ENCODE results near the gene NARS2.
A peak's percentile ranks its signal among the peaks of the same experiment; 100 is the strongest.

NARS2 gene

GRCh38 chr11:78438298-78438975 lies 136.2 kb downstream of the NARS2 start:
- DNase-seq (ENCODE audit: low spot score), result no peak

- DNase-seq (ENCODE audit: low spot score), result no peak
Measured at GRCh38 chr11:78432956-78433355, 141.7 kb downstream of the NARS2 start.

DNA sequence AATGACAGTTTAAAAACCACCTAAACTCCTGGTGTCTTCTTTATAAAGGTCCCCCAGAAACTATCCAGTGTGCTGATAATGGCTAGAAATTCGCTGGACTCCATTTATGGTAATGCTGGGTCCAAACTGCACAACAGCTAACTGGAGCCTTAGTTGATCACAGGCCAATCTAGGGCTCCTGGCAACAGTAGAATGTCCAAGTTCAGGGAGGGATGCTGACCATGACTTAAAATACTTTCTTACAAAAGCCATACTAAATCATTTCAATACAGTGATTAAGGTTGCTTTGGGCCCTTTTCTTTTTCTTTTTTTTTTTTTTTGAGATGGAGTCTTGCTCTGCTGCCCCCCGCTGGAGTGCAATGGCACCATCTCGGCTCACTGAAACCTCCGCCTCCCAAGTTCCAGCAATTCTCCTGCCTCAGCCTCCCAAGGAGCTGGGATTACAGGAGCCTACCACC lies 142.6 kb downstream of the NARS2 start:
- DNase-seq (ENCODE audit: low spot score), result peak; percentile 36

DNA sequence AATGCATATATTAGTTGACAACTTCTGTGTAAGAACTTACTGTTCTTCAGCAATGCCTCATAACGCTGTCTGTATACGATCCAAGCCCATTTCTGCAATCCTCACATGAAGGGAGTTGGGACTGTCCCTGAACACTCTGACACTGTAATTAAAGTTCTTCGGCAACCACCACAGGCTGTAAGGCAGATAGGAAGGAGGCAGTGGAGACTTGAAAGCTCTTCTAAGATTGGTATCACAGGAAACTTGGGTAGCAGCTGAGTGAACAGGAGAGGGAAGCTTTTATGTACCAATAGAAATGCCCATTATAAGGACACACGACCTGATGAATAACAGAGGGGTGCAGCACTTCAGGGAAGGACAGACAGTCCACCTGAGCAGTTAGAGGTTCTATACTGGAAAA lies 145.0 kb downstream of the NARS2 start:
- DNase-seq (ENCODE audit: low spot score), result no peak

DNA sequence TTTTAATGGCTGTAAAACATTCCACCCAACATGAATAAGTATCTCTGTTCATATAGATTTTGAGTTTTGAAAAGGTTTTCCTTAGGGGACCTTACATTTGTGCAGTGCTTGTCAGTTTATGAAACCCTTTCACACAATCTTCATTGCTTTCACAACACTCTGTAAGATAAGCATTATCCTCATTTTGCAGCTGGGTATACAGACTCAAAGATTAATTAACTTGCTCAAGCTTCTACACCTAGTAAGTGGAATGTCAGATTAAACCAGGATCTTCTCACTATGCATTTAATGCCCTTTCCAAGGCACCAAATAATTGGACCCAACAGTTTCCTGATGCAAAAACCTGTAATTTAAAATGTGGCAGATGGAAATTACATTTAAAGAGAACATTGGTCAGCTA lies 145.5 kb downstream of the NARS2 start:
- DNase-seq (ENCODE audit: low spot score), result no peak

DNA sequence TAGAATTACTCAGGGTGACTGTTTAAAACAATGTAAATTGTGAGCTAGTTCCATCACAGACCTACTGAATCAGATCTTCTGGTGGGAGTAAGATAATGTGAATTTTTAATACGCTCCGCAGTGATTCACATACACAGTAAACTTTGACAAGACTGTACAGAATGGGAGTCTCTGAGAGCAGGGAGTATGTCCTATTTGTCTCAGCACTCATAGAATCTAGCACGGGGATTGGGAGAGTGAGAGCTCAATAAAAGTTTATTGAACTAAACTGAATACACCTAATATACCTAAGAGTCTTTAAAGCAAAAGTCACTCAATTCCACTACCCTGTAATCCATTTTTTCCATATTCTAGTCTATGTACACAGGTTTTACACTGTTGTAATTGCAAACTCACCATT lies 145.9 kb downstream of the NARS2 start:
- no peak for DNase-seq (ENCODE audit: low spot score)

DNA sequence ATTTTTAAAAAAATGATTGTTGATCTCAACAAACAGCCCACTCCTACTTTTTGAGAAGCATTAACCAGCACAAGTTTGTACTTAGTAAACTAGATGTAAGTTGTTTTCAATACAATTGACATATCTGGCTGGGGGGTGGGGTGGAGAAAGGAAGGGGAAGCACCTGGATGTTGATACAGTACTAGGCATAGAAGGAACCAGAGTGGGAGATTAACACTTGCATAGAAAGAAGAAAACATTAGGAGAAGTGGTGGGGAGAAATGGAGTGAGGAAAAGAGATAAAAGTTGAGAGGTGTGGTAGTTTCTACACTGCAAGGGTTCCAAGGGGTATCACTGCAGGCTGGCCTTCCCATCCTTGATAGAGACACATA lies 146.4 kb downstream of the NARS2 start:
- no peak for DNase-seq (ENCODE audit: low spot score)

GRCh38 chr11:78427615-78428265 lies 146.9 kb downstream of the NARS2 start:
- DNase-seq (ENCODE audit: low spot score), result no peak

DNA sequence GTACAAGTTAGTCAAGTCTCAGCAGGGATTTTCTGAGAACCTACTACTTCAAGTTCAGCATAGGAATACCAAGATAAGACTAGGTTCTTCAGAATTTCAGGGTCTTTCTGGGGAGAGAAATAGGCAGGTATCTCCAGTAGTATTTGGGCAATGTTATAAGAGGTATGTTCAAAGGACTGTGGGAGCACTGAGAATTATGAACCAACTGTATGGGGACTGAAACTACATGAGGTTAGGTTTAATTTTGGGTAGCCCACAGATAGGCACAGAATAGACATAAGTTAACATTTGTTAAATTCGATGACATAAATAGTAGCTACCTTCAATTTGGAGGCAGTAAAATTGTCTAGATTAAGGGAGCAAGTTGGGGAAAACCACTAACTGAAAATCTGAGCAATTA lies 147.8 kb downstream of the NARS2 start:
- no peak for DNase-seq (ENCODE audit: low spot score)

DNA sequence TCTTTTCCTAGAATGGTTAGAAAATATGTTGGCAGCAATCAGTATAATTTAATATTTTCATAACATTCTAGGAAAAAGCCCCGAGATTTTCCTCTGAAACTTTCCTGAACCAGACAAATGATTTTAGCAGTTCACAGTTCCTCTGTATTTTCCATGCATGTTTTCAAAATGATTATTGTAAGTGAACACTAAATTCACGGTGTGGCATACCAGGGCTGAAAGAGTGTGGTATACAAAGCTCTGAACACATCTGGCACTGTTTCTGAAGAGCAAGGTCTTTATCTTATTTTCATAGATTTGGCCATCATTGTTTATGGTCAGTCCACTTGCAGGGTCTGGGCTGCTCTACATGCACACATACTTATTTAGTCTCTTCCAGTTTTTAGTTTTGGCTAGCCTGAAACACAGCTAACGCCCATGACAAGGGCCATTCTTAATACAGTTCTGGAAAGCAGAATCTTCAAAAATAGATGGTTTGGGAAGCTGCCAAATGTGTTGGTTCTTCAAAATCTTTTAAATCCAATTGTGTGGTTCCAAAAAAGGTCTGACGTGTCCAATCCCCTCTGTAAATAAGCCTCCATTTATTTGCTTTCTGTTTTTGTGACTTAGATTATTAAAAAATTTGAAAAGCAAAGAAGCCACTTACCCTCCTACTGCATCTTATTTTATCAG lies 149.1 kb downstream of the NARS2 start:
- DNase-seq (ENCODE audit: low spot score), result no peak

GRCh38 chr11:78424334-78425270 lies 150.1 kb downstream of the NARS2 start:
- DNase-seq (ENCODE audit: low spot score), result no peak

DNA sequence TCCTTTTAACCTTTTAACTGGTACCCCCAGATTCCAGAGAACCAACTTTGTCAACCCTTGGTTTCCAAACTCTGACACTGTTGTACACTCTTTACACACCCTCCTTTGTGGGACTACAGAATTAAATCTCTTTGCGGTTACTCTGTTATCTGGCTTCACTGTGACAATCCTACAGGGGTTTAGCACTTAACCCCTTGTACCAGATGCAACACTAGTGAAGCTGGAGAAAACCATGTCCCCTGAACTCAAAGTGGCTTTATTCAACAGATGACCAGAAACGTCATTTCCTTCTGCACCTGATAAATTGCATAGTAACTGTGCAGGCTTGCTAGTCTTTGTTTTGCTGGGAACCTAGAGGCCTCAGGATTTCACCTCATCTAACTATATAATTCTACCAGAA lies 151.4 kb downstream of the NARS2 start:
- DNase-seq (ENCODE audit: low spot score), result no peak

DNA sequence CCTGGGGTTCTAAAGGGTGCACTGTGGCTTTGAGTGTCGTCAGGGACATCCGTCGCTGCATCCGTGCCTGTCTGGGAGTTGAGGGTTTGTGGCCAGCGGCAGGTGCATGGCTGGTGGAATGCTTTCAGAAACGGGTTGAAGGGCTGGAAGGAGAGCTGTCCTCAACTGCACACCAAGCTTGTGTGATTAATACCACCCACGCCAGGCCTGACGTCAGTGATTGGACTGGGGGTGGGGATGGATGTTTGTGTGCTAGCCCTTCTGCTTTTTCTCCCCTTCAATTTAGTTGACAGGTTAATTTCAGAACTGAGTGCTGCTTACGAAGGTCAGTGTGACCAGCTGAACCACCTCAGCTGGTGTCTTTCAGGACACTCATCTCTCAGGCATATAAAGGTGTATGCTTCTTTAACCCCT lies 153.9 kb downstream of the NARS2 start:
- DNase-seq (ENCODE audit: low spot score), result peak; percentile 17

- DNase-seq (ENCODE audit: low spot score), result peak; percentile 68
Measured at GRCh38 chr11:78420255-78420764, 154.4 kb downstream of the NARS2 start.

- DNase-seq (ENCODE audit: low spot score), result no peak
Measured at GRCh38 chr11:78419327-78419726, 155.3 kb downstream of the NARS2 start.

DNA sequence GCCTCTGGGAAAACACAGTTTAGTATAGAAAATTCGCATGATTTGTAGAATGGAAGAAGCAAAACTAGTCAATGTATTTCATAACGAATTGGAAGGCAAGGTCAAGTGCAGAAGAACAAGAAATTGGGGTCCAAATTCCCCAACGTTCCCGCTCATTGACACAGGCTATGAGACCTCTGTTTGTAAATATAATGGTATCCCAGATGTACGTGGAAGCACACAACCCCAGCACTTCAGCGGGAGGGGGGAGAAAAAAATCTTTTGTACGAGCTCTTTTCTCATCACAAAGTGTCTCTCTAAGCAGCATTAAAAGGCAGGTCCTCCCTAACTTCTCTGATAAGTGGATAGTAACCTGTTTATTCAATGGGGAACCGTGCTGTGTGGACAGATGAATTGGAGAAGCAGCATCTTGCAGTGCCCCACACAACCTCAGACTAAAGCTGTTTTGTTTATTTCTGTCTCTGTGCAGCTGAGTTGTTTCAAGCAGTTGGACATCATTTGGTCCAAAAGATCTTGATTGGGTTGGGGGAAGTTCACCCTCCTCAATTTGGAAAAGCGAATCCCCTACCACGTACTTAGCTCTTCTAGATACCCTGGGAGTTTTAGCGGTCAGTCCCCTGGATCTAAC lies 156.0 kb downstream of the NARS2 start:
- no peak for DNase-seq (ENCODE audit: low spot score)

DNA sequence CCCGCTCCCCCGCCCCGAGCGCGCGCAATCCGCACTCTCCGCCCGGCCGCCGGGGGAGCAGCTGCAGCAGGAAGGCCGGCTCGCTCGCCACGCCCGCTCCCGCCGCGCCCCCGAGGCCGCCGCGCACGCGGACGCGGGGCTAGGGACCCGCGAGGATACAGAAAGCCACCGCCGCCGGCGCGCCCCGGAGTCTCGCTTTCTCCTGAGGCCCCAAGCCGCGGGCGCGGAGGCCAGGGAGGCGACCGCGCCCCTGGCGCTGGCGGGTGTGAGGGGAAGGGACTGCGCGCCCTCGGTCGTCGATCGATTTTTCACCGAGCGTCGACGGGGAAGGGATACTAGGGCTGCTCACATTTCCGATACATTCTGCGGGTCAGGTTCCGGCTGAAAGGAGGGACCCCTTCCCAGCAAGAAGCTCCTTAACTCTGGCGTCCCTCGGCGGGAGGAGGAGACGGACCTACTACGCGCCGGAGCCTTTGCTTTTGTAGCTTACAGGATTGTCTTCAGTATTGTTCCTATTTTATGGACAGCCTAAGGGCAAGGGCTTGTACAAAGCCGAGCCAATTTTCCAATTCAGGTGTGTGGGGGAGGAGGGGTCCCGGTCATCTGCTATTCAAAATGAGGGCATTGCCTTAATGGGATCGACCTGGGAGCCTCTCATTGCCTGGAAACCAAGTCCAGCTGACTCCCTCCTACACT lies 156.6 kb downstream of the NARS2 start:
- peak; percentile 94 for DNase-seq (ENCODE audit: low spot score)

DNA sequence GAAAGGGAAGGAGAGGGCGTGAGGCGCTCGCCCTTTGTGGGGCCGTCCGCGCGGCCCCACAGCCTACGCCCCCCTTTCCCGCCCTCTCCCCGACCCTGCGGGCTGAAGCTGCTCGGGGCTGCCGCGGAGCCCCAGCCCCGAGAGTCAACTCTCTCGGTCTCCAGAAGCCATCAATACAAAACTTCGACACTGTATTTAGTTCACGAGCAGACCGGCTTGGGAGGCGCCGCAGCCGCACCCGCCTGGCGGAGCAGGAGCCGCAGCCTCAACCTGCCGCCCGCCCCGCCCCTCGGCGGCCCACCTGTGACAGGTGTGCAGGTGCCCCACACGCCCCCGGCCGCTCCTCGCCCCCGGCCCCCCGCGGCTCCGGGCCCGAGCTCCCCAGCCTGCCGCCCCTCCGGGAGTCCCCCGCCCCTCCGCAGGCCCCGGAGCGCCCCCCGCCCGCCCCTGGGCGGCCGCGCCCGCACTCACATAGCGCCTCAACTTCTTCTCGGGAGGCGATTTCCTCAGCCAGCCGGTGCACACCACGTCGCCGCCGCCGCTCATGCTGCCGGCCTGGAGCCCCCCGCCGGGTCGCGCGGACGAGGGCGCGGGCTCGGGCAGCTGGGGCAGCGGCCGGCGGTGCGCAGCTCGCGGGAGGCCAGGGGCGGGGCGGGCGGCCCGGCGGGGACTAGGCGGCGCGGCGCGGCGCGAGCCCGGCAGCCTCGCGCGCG lies 157.3 kb downstream of the NARS2 start, which contains the start of gene GAB2:
GAB2 (minus strand) TSS at position 646 of the 713 bp plus-strand sequence; CDS start at position 546, 100 bp downstream.
- no peak for DNase-seq (ENCODE audit: low spot score)

GRCh38 chr11:78416285-78417174 lies 158.1 kb downstream of the NARS2 start:
- DNase-seq (ENCODE audit: low spot score), result peak; percentile 79

All from D341Med (cell line).